ENCODE data around the gene DENND1A.

- TF ChIP-seq SUZ12 (IDR thresholded peaks at IDR 0.05; ENCODE audit: extremely low read depth, insufficient read depth, insufficient read length) (no peak), YY1 (IDR thresholded peaks at IDR 0.05; ENCODE audit: insufficient read depth, insufficient read length) (no peak)
Observed at GRCh38 chr9:123725389-123725788, 204.5 kb downstream of the DENND1A start.

All from NT2/D1 (cell line).